Renal pelvis (tissue), 4 donors: ENCODE results near the gene USP3. TPM values are rescaled to one million over a fixed set of nuclear protein-coding genes. Genes with fewer than 3 reads are reported as not detected.
"Not testable (repeated sequence)": the region's sequence is repeated elsewhere in the genome, so short reads cannot be mapped to it uniquely, and the experiment has no call there.

Experiments
- DNase-seq: peaks from one replicate; pipeline ENCODE4 v3.0.0-alpha.2; 2013
- polyA plus RNA-seq, 3 donors: library from polyadenylated mRNA; unstranded; fragments of 120-200 nt; gene quantifications; one replicate each; pipeline ENCODE4 v1.2.1, GENCODE V29; 2013; ENCODE audit not compliant: insufficient read length in 3 of 3

USP3 gene
- polyA plus RNA-seq, 3 donors, result 36.3 to 45.9 (median 40.2) TPM

GRCh38 chr15:63473999-63474809, 30.2 kb upstream of the USP3 start:
- peak; percentile 73 for DNase-seq

GRCh38 chr15:63474810-63475316, 29.5 kb upstream of the USP3 start:
- DNase-seq, result peak; percentile 80

- DNase-seq, result no peak
Measured at GRCh38 chr15:63475707-63476106, 28.7 kb upstream of the USP3 start.

GRCh38 chr15:63476229-63476632, 28.2 kb upstream of the USP3 start:
- DNase-seq, result peak; percentile 62

GRCh38 chr15:63478243-63478642, 26.1 kb upstream of the USP3 start:
- no peak for DNase-seq

GRCh38 chr15:63480441-63480821, 24.0 kb upstream of the USP3 start:
- DNase-seq, result no peak

- no peak for DNase-seq
Measured at GRCh38 chr15:63481105-63481810, 23.1 kb upstream of the USP3 start.

- DNase-seq, result no peak
Measured at GRCh38 chr15:63482874-63483323, 21.5 kb upstream of the USP3 start.

- DNase-seq, result no peak
Measured at GRCh38 chr15:63483521-63484371, 20.6 kb upstream of the USP3 start.

- no peak for DNase-seq
Measured at GRCh38 chr15:63484433-63485186, 19.8 kb upstream of the USP3 start.

GRCh38 chr15:63487076-63487757, 17.2 kb upstream of the USP3 start:
- peak; percentile 71 for DNase-seq

GRCh38 chr15:63487758-63488397, 16.5 kb upstream of the USP3 start:
- not testable (repeated sequence) for DNase-seq

- DNase-seq, result no peak
Measured at GRCh38 chr15:63488398-63488960, 15.9 kb upstream of the USP3 start.

- no peak for DNase-seq
Measured at GRCh38 chr15:63489352-63489751, 15.0 kb upstream of the USP3 start.

- DNase-seq, result no peak
Measured at GRCh38 chr15:63490345-63491034, 13.9 kb upstream of the USP3 start.

- DNase-seq, result no peak
Measured at GRCh38 chr15:63491116-63491827, 13.1 kb upstream of the USP3 start.

GRCh38 chr15:63491979-63492378, 12.4 kb upstream of the USP3 start:
- DNase-seq, result no peak

- DNase-seq, result no peak
Measured at GRCh38 chr15:63492541-63493077, 11.8 kb upstream of the USP3 start.
